ENCODE results near the gene SIGLEC8. TPM values are rescaled to one million over a fixed set of nuclear protein-coding genes. Genes with fewer than 3 reads are reported as not detected.

Gene SIGLEC8
- total and polyA plus RNA-seq, 2 of the 4 experiments (the other 2 are of a cell fraction), result not detected

DNA sequence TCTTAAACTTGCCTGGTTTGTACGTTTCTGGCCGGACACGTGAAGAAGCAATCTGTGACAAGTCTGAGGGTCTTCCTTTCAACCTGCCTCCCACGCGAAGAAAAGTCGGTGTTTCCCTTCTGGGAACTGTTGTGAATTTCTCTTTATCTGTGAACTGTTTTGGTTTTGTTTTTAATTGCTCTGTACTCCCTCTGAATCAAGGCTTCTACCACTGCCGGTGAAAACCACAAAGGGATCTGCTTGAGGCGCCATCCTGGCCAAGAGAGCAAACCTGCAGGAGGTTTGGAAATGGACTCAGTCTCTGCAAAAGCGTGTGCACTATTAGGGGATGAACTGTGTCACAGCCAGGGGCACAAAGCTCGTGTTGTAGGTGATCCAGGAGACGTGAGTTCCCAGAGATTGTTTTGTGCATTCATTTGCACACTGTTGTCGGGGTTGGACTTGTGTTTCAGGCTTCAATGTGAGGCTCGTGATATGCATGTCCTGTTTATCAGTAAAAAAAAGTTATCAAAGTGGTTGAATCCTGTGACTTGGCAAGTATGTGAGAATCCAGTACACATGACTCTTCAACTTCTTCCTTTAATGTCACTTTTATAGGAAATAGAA, 9.7 kb downstream of the SIGLEC8 start:
- no peak overlapping the region for H4K91ac ChIP-seq (ENCODE audit: insufficient read depth, low read depth, low read length)
- no peaks in the 10 kb centered on the region for H3K4me1 ChIP-seq (ENCODE audit: control insufficient read depth, insufficient read depth, low read length)
- no peak overlapping the region for H3K56ac ChIP-seq (ENCODE audit: extremely low read depth, insufficient read depth, low read length)
- no peak overlapping the region for H2AK5ac ChIP-seq (ENCODE audit: low read depth, low read length)
- H3K4ac ChIP-seq (ENCODE audit: low read depth, low read length), result no peak overlapping the region
- ChIA-PET CTCF (no interaction called here), POLR2A (ENCODE audit: unreplicated experiment) (no interaction called here)
- H3K27ac ChIP-seq (ENCODE audit: insufficient read depth, low read length), result no peak overlapping the region
- H3K23ac ChIP-seq (ENCODE audit: low read depth, low read length), result no peak overlapping the region
- intact Hi-C loops (cut with micrococcal nuclease), result no loop called here
- no peak overlapping the region for H3K4me2 ChIP-seq (ENCODE audit: low read depth, low read length)
- no peak overlapping the region for H4K5ac ChIP-seq (ENCODE audit: low read depth, low read length)
- no TSS peak for BruUV-seq (replicated peaks)
- no peaks in the 10 kb centered on the region for H3K36me3 ChIP-seq (ENCODE audit: control insufficient read depth, insufficient read depth, low read length)
- H3K9me1 ChIP-seq (ENCODE audit: insufficient read depth, low read length), result no peaks in the 10 kb centered on the region
- H2BK5ac ChIP-seq (ENCODE audit: low read depth, low read length, poor library complexity, severe bottlenecking), result no peak overlapping the region
- peaks cover 4% of the 10 kb centered on the region for H3K9me3 ChIP-seq (ENCODE audit: control insufficient read depth, insufficient read depth, low read length)
- 52% methylated on average over 4 of the region's 13 CpGs; no CpG with 5 or more reads in 1 of the 2 experiments for WGBS, 2 experiments (ENCODE audit: extremely low coverage in 2 of 2, insufficient read length in 1 of 2)
- ATAC-seq (ENCODE audit: low read depth) (no peak), DNase-seq (no peak)
- H2AFZ ChIP-seq (replicated peaks; ENCODE audit: low read length, poor library complexity), result no peak overlapping the region
- no peak for TF ChIP-seq RAD21 (IDR thresholded peaks at IDR 0.05; ENCODE audit: low read length)
- TF ChIP-seq, protein P1, sequence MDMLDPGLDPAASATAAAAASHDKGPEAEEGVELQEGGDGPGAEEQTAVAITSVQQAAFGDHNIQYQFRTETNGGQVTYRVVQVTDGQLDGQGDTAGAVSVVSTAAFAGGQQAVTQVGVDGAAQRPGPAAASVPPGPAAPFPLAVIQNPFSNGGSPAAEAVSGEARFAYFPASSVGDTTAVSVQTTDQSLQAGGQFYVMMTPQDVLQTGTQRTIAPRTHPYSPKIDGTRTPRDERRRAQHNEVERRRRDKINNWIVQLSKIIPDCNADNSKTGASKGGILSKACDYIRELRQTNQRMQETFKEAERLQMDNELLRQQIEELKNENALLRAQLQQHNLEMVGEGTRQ (IDR thresholded peaks at IDR 0.05; ENCODE audit: low read depth, low read length), result no peak
- TF ChIP-seq, protein P2, sequence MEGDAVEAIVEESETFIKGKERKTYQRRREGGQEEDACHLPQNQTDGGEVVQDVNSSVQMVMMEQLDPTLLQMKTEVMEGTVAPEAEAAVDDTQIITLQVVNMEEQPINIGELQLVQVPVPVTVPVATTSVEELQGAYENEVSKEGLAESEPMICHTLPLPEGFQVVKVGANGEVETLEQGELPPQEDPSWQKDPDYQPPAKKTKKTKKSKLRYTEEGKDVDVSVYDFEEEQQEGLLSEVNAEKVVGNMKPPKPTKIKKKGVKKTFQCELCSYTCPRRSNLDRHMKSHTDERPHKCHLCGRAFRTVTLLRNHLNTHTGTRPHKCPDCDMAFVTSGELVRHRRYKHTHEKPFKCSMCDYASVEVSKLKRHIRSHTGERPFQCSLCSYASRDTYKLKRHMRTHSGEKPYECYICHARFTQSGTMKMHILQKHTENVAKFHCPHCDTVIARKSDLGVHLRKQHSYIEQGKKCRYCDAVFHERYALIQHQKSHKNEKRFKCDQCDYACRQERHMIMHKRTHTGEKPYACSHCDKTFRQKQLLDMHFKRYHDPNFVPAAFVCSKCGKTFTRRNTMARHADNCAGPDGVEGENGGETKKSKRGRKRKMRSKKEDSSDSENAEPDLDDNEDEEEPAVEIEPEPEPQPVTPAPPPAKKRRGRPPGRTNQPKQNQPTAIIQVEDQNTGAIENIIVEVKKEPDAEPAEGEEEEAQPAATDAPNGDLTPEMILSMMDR (conservative IDR thresholded peaks at IDR 0.05; ENCODE audit: low read depth, low read length), result no peak
- no peak for TF ChIP-seq SMC3 (IDR thresholded peaks at IDR 0.05; ENCODE audit: low read depth, low read length)
- no peak for TF ChIP-seq FOS (IDR thresholded peaks at IDR 0.05; ENCODE audit: low read depth, low read length)
- no peak for TF ChIP-seq NFE2L2 (IDR thresholded peaks at IDR 0.05; ENCODE audit: low read depth, low read length)
- TF ChIP-seq CEBPB (IDR thresholded peaks at IDR 0.05; ENCODE audit: low read depth, low read length), result no peak
- no peak for TF ChIP-seq BHLHE40 (IDR thresholded peaks at IDR 0.05; ENCODE audit: low read depth, low read length)
- no peak for TF ChIP-seq RCOR1 (IDR thresholded peaks at IDR 0.05; ENCODE audit: insufficient replicate concordance, low read length)
- no peak for TF ChIP-seq CHD1 (IDR thresholded peaks at IDR 0.05; ENCODE audit: low read depth, low read length)
- TF ChIP-seq POLR2A (IDR thresholded peaks at IDR 0.05; ENCODE audit: low read depth, low read length), result no peak
- no peak overlapping the region for H2BK120ac ChIP-seq (ENCODE audit: low read depth, low read length)
- H3K9ac ChIP-seq (ENCODE audit: low read depth, low read length), result no peak overlapping the region
- in situ Hi-C loops (cut with MboI; ENCODE audit: low sequenced_read_pairs), result no loop called here
- H3K79me1 ChIP-seq (ENCODE audit: low read depth in 1 of 2, low read length in 2 of 2), result no peaks in the 10 kb centered on the region
- H3K14ac ChIP-seq (replicated peaks; ENCODE audit: low read depth, low read length), result no peak overlapping the region
- no peak overlapping the region for H3K4me3 ChIP-seq (ENCODE audit: insufficient read depth, low read depth, low read length)
- H4K8ac ChIP-seq (ENCODE audit: low read depth in 2 of 2, low read length in 2 of 2), result no peak overlapping the region
- H2BK15ac ChIP-seq (ENCODE audit: low read depth, low read length), result no peak overlapping the region
- no peak overlapping the region for H2AK9ac ChIP-seq (replicated peaks; ENCODE audit: low read depth, low read length, poor library complexity)
- no peaks in the 10 kb centered on the region for H3K27me3 ChIP-seq (ENCODE audit: control insufficient read depth, insufficient read depth, low read length)
- dilution Hi-C loops (cut with HindIII; ENCODE audit: low sequenced_read_pairs, unreplicated experiment), result no loop called here
- no peak overlapping the region for H2BK20ac ChIP-seq (ENCODE audit: low read depth, low read length)
- no peak overlapping the region for H3K18ac ChIP-seq (ENCODE audit: low read depth, low read length)
- H4K20me1 ChIP-seq (ENCODE audit: insufficient read depth, low read length), result no peaks in the 10 kb centered on the region

Data from IMR-90 (cell line).